Measurements from ENCODE around the gene RASL12. TPM values are rescaled to one million over a fixed set of nuclear protein-coding genes. Genes with fewer than 3 reads are reported as not detected.
"Not testable (repeated sequence)": the region's sequence is repeated elsewhere in the genome, so short reads cannot be mapped to it uniquely, and the experiment has no call there.

The RASL12 gene
- total RNA-seq, 2 donors from 2014 or later = 82.4 to 93.9 TPM

GRCh38 chr15:65094294-65094995 is 26.7 kb upstream of the RASL12 start:
- intact Hi-C loops (cut with DNase I) = no loop called here
- no peak for DNase-seq (ENCODE audit: low spot score)

- intact Hi-C loops (cut with DNase I); DNase-seq (ENCODE audit: low spot score): not testable (repeated sequence)
Observed at GRCh38 chr15:65093793-65094170, 26.0 kb upstream of the RASL12 start.

- intact Hi-C loops (cut with DNase I) = no loop called here
Observed at GRCh38 chr15:65092911-65093792, 25.4 kb upstream of the RASL12 start.

GRCh38 chr15:65091946-65092770 is 24.4 kb upstream of the RASL12 start:
- peak; percentile 43 for DNase-seq (ENCODE audit: low spot score)
- intact Hi-C loops (cut with DNase I) = no loop called here

More at GRCh38 chr15:65092911-65093792, 25.4 kb upstream of the RASL12 start:
- peak; percentile 70 for DNase-seq (ENCODE audit: low spot score)

GRCh38 chr15:65089206-65089824 is 21.5 kb upstream of the RASL12 start:
- DNase-seq (ENCODE audit: low spot score) = no peak
- intact Hi-C loops (cut with DNase I) = loop anchor here (5.0 to 10.0 kb wide), 2 partner anchors 37 to 55 kb away; no protein-coding TSS in a partner anchor

- intact Hi-C loops (cut with DNase I) = loop anchor here (5.0 to 10.0 kb wide), 2 partner anchors 36 to 54 kb away; no protein-coding TSS in a partner anchor
- DNase-seq (ENCODE audit: low spot score) = no peak
Observed at GRCh38 chr15:65088643-65089021, 20.8 kb upstream of the RASL12 start.

GRCh38 chr15:65087873-65088642 is 20.3 kb upstream of the RASL12 start:
- DNase-seq (ENCODE audit: low spot score) = peak; percentile 94
- intact Hi-C loops (cut with DNase I) = loop anchor here (5.0 to 10.0 kb wide), 2 partner anchors 36 to 53 kb away; no protein-coding TSS in a partner anchor

- no peak for DNase-seq (ENCODE audit: low spot score)
- intact Hi-C loops (cut with DNase I) = loop anchor here (5.0 to 10.0 kb wide), 2 partner anchors 35 to 53 kb away; no protein-coding TSS in a partner anchor
Observed at GRCh38 chr15:65087411-65087810, 19.6 kb upstream of the RASL12 start.

GRCh38 chr15:65086680-65087111 is 18.9 kb upstream of the RASL12 start:
- DNase-seq (ENCODE audit: low spot score) = no peak
- intact Hi-C loops (cut with DNase I) = loop anchor here (5.0 to 10.0 kb wide), 2 partner anchors 34 to 52 kb away; no protein-coding TSS in a partner anchor

- intact Hi-C loops (cut with DNase I) = loop anchor here (5.0 to 10.0 kb wide), 2 partner anchors 34 to 51 kb away; no protein-coding TSS in a partner anchor
- no peak for DNase-seq (ENCODE audit: low spot score)
Observed at GRCh38 chr15:65085990-65086679, 18.3 kb upstream of the RASL12 start.

GRCh38 chr15:65085207-65085753 is 17.5 kb upstream of the RASL12 start:
- intact Hi-C loops (cut with DNase I) = loop anchor here (5.0 to 10.0 kb wide), 2 partner anchors 33 to 50 kb away; no protein-coding TSS in a partner anchor
- no peak for DNase-seq (ENCODE audit: low spot score)

- intact Hi-C loops (cut with DNase I) = loop anchor here (5.0 to 10.0 kb wide), 2 partner anchors 32 to 50 kb away; no protein-coding TSS in a partner anchor
- DNase-seq (ENCODE audit: low spot score) = no peak
Observed at GRCh38 chr15:65084500-65085206, 16.9 kb upstream of the RASL12 start.

GRCh38 chr15:65083262-65083701 is 15.5 kb upstream of the RASL12 start:
- no peak for DNase-seq (ENCODE audit: low spot score)
- intact Hi-C loops (cut with DNase I) = loop anchor here in 1 of 2 donors (10.0 kb wide), 1 partner anchor 48 kb away; no protein-coding TSS in a partner anchor

GRCh38 chr15:65082303-65082953 is 14.6 kb upstream of the RASL12 start:
- no peak for DNase-seq (ENCODE audit: low spot score)
- intact Hi-C loops (cut with DNase I) = loop anchor here in 1 of 2 donors (10.0 kb wide), 1 partner anchor 48 kb away; no protein-coding TSS in a partner anchor

- DNase-seq (ENCODE audit: low spot score) = no peak
- intact Hi-C loops (cut with DNase I) = loop anchor here in 1 of 2 donors (10.0 kb wide), 1 partner anchor 47 kb away; no protein-coding TSS in a partner anchor
Observed at GRCh38 chr15:65081758-65082157, 14.0 kb upstream of the RASL12 start.
